Dendritic cell treated with granulocyte-macrophage colony-stimulating factor and Interleukin-4, amounts not matched to agents 40 ng/mL and 50 ng/mL, for 4 days (primary cell): Measurements from ENCODE around the gene ADAD2.
"Not testable (repeated sequence)": the region's sequence is repeated elsewhere in the genome, so short reads cannot be mapped to it uniquely, and the experiment has no call there.

Experiments
- H3K27ac Mint-ChIP-seq: one replicate; pipeline ENCODE4 v1.8.0; 2022; ENCODE audit warnings: mild to moderate bottlenecking, mixed read lengths
- H3K27me3 Mint-ChIP-seq: one replicate; pipeline ENCODE4 v1.8.0; 2022; ENCODE audit warnings: mild to moderate bottlenecking, mixed read lengths
- H3K36me3 Mint-ChIP-seq: one replicate; pipeline ENCODE4 v1.8.0; 2022; ENCODE audit warnings: low read depth, mixed read lengths
- H3K4me1 Mint-ChIP-seq: one replicate; pipeline ENCODE4 v1.8.0; 2022; ENCODE audit warnings: low read depth, mixed read lengths
- H3K4me3 Mint-ChIP-seq: one replicate; pipeline ENCODE4 v1.8.0; 2022; ENCODE audit warnings: mild to moderate bottlenecking, moderate library complexity, mixed read lengths
- H3K9me3 Mint-ChIP-seq: one replicate; pipeline ENCODE4 v1.8.0; 2022; ENCODE audit warnings: mixed read lengths
- intact Hi-C: fragments of 100-400 bp; cut with micrococcal nuclease; formaldehyde crosslinking; loops from one replicate; pipeline ENCODE4 v1.15.0; 2022

Gene ADAD2

DNA sequence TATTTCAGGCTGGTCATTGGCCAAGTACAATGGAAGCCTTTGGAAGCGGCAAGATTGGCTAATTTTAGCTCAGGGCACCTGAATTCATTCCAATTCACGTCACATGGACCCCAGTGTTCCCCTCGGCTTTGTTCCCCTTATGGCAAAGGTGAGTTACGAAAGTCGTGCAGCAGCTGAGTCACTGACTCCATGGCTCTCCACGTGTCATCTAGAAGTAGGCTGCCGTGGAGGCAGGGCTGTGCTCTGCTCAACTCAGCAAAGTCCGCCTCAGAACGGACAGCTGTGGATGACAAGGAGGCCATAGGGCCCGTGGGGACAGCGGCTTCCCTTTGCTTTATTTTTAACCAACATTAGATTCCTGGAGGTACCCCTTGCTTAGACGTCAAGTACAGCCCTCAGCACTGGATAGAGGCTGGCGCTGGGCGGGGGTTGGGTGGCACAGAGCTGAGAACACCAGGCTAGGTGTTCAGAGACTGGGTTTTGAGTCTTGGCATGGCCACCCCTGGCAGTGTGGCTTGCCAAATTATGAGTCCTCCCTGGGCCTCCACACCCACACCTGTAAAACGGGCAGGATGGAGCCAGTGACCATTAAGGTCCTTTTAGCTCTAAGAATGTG, 23.6 kb downstream of the ADAD2 start:
- Mint-ChIP-seq H3K27me3 (peaks cover 4% of the 10 kb centered on the region), H3K4me3 (no peak overlapping the region)
- intact Hi-C loops = no loop called here

DNA sequence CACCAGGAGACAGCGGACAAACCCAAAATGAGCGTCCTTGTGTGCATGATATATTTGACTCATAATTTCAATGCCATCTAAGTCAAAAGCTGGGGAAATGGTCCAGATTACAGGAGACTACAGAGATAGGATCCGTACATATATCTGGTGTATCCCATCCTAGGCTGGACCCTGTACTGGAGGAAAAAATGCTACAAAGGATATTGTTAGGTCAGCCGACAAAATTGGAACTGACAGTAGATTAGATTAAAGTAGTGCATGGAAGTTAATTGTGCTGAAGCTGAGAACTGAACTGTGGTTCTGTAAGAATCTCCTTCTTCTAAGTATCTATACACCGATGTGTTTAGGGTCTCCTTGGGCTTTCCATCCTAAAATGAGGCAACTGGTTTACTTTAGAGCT, 24.6 kb downstream of the ADAD2 start:
- no peak overlapping the region for H3K27ac Mint-ChIP-seq
- H3K4me3 Mint-ChIP-seq = no peak overlapping the region
- intact Hi-C loops = no loop called here
- no peaks in the 10 kb centered on the region for H3K36me3 Mint-ChIP-seq
- H3K9me3 Mint-ChIP-seq = no peaks in the 10 kb centered on the region
- H3K4me1 Mint-ChIP-seq = no peaks in the 10 kb centered on the region
- H3K27me3 Mint-ChIP-seq = peaks cover 4% of the 10 kb centered on the region

More for the DNA sequence above, 23.6 kb downstream of the ADAD2 start:
- H3K9me3 Mint-ChIP-seq = no peaks in the 10 kb centered on the region
- no peak overlapping the region for H3K27ac Mint-ChIP-seq
- H3K4me1 Mint-ChIP-seq = no peaks in the 10 kb centered on the region
- H3K36me3 Mint-ChIP-seq = no peaks in the 10 kb centered on the region

DNA sequence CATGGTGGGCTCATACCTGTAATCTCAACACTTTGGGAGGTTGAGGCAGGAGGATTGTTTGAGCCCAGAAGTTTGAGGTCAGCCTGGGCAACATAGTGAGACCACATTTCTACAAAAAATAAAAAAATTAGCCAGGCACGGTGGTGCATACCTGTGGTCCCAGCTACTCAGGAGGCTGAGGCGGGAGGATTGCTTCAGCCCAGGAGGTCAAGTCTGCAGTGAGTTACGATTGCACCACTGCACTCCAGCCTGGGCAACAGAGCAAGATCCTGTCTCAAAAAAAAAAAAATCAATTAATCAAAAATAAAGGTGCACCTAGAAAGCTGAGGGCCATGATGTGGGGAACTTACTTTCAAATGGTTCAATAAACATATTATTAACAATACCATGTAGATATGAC, 25.2 kb downstream of the ADAD2 start:
- H3K36me3 Mint-ChIP-seq, H3K4me3 Mint-ChIP-seq, H3K27me3 Mint-ChIP-seq, H3K9me3 Mint-ChIP-seq, H3K4me1 Mint-ChIP-seq, intact Hi-C loops, H3K27ac Mint-ChIP-seq: not testable (repeated sequence)

DNA sequence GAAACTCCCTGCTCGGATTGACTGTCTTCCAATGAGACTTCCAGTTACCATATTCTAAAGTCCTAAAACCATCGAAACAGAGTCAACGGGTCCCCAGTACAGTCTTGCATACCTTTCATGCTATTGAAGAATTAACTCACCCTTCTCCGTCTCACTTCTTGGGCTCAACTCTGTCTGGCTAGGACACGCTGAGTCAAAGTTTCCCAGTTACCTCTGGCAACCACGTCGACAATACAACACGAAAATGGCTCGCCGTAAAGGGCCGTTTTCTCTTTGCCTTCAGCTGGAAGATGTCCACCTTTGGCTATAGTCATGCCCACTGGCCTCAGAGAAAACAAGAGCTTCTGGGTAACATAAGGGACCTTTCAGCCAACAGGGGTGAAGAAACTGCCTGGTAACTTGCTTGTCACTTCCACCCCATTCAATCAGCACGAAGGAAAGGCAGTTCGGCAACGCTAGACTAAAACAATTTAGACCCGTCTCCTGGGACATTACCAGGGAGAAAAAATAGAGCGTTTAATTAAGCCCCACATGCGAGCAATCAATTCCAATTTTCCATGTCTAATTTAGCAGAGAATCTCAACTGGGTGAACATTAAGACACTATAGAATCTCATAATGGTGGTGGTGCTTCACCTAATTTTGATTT, 27.3 kb downstream of the ADAD2 start:
- H3K27ac Mint-ChIP-seq = no peak overlapping the region
- H3K4me1 Mint-ChIP-seq = no peaks in the 10 kb centered on the region
- H3K4me3 Mint-ChIP-seq = no peak overlapping the region
- no peaks in the 10 kb centered on the region for H3K9me3 Mint-ChIP-seq
- intact Hi-C loops = no loop called here
- peaks cover 1% of the 10 kb centered on the region for H3K27me3 Mint-ChIP-seq
- no peaks in the 10 kb centered on the region for H3K36me3 Mint-ChIP-seq

DNA sequence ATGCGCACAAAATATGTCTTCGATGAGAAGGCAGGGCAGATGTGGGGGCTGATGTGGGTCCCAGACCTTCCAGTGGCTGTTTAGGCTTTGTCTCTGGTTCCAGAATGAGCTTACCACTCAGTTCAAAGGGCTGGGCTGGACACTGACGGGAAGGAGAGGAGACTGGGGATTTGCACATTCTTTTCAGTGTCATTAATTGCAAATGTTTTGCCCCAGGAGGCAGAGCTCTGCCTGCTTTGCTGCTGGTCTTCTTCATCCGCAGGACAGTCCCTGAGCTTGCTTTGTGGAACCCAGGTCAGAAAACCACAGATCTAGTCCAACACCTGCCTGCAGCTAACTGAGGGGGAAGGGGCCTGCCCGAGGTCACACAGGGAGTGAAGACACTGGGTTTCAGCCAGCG, 28.0 kb downstream of the ADAD2 start:
- Mint-ChIP-seq H3K27ac (no peak overlapping the region), H3K4me3 (no peak overlapping the region), H3K9me3 (no peaks in the 10 kb centered on the region), H3K4me1 (no peaks in the 10 kb centered on the region), H3K27me3 (peaks cover 1% of the 10 kb centered on the region), H3K36me3 (no peaks in the 10 kb centered on the region)
- intact Hi-C loops = no loop called here

DNA sequence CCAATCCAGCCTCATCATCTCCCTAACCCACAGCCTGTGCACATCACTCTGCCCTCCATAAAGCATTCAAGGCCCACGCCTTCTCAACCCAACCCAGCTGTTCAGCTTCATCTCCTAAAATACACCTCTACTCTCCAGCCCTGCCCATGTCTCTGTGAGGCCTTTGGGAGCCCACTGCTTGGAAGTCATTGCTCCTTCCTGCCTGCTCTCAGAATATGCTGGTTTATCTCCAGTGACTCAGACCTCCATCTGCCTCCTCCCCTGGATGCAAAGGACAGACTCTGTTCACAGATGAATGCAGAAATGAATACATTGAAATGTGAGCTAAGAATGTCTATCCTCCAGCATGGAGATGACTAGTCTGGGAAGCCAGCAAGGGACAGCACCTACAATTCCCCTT, 29.9 kb downstream of the ADAD2 start:
- peaks cover 5% of the 10 kb centered on the region for H3K27me3 Mint-ChIP-seq
- H3K9me3 Mint-ChIP-seq = no peaks in the 10 kb centered on the region
- H3K4me1 Mint-ChIP-seq = no peaks in the 10 kb centered on the region
- no peaks in the 10 kb centered on the region for H3K36me3 Mint-ChIP-seq
- intact Hi-C loops = no loop called here
- no peak overlapping the region for H3K4me3 Mint-ChIP-seq
- no peak overlapping the region for H3K27ac Mint-ChIP-seq

DNA sequence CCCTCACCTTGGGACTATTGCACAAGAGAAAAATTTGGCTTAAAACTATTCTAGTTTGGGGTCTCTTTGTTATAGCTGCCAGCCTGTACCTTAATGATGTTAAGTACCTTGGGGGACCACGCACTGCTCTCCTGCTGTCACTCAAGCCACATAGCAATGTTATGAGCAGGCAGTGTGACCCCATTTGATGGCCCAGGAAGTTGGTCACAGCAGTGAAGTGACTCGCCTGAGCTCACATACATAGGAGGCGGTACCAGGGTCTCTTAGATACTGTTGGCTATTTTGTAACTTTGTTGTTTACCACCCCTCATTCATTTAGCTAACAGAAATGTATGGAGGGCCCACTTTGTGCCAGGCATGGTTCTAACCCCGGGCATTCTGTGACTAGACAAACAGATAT, 32.5 kb downstream of the ADAD2 start:
- H3K4me3 Mint-ChIP-seq = no peak overlapping the region

DNA sequence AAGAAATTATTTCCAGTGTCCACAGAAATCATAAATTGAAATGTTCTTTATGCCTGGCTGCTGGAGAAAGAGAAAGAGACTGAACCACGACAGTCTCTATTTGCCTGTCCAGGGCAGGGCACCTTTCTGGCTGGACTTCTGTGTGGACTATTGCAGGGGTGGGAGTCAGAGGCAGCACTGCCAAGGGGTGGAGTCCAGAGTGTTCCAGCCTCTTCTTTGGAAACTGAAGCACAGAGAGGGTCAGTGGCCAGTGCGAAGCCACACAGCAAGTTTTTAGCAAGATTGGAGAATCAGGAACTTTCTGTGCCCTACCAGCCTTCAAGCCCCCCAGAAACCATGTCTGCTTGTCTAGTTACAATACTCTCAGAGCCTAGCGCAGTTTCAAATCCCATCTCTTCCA, 33.6 kb downstream of the ADAD2 start:
- Mint-ChIP-seq H3K27me3 (peaks cover 24% of the 10 kb centered on the region), H3K27ac (no peak overlapping the region), H3K9me3 (no peaks in the 10 kb centered on the region), H3K4me3 (no peak overlapping the region), H3K4me1 (peaks cover 13% of the 10 kb centered on the region), H3K36me3 (no peaks in the 10 kb centered on the region)
- intact Hi-C loops = no loop called here

More for the DNA sequence above, 32.5 kb downstream of the ADAD2 start:
- no peaks in the 10 kb centered on the region for H3K36me3 Mint-ChIP-seq
- H3K9me3 Mint-ChIP-seq = no peaks in the 10 kb centered on the region
- peaks cover 9% of the 10 kb centered on the region for H3K4me1 Mint-ChIP-seq
- intact Hi-C loops = no loop called here
- H3K27ac Mint-ChIP-seq = no peak overlapping the region
- peaks cover 17% of the 10 kb centered on the region for H3K27me3 Mint-ChIP-seq

DNA sequence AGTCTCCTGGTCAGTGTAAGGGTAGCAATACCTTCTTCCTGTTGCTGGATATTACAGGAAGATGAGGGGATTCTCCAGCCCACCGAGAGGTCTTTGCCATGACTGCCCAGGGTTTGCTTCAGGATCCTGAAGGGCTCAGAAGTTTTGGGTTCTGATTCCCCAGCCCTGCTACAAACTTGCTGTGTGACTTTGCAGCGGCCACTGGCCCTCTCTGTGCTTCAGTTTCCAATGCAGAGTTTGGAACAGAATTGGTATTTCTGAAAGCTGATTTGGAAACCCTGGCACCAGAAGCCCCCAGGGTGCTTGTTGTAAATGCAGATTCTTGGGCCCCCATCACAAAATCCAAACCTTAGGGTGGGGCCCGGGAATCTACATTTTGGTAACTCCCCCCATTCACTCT, 34.2 kb downstream of the ADAD2 start:
- intact Hi-C loops = no loop called here
- no peaks in the 10 kb centered on the region for H3K36me3 Mint-ChIP-seq
- H3K27me3 Mint-ChIP-seq = peaks cover 25% of the 10 kb centered on the region
- H3K4me1 Mint-ChIP-seq = peaks cover 13% of the 10 kb centered on the region
- no peak overlapping the region for H3K4me3 Mint-ChIP-seq
- no peaks in the 10 kb centered on the region for H3K9me3 Mint-ChIP-seq
- H3K27ac Mint-ChIP-seq = no peak overlapping the region

DNA sequence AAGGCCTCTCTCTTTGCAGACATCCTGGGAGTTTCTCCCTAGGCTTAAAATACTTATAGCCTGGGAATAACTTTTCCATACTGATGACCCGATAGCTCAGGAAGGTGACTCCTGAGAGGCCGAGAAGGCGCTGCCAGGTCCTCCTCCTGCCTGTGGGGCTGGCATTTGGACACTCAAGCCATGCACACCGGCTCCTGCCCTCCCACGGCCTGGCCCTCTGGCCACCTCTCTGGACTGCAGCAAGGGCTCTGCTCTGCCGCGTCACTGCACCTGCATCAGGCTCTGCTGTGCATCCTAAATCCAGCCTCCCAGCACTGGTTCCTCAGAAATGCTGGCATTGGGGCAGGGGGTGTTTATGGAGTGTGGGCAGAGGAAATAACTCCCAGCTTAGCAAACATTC, 34.6 kb downstream of the ADAD2 start:
- Mint-ChIP-seq H3K4me3 (no peak overlapping the region), H3K27ac (no peak overlapping the region), H3K27me3 (peaks cover 27% of the 10 kb centered on the region), H3K9me3 (no peaks in the 10 kb centered on the region), H3K36me3 (no peaks in the 10 kb centered on the region), H3K4me1 (peaks cover 13% of the 10 kb centered on the region)
- intact Hi-C loops = no loop called here

DNA sequence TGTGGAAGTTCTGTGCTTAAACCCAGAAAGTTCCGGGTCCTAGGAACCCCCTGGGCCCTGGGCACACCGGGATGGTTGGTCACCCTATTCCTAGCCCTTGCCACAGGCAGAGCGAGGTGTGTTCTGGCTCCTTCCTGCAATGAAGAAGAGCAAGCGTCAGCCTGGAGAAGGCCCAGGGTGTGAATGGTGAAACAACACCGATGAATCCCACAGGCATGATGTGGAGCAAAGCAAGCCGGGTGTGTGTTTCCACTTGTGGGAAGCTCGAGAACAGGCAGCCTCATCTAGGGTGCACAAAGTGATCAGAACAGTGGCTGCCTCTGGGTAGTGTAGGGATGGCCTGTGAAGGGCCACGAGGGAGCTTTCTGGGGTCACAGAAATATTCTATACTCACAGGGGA, 35.1 kb downstream of the ADAD2 start:
- no peak overlapping the region for H3K4me3 Mint-ChIP-seq
- no peak overlapping the region for H3K27ac Mint-ChIP-seq
- intact Hi-C loops = no loop called here
- H3K36me3 Mint-ChIP-seq = no peaks in the 10 kb centered on the region
- no peaks in the 10 kb centered on the region for H3K9me3 Mint-ChIP-seq
- peaks cover 13% of the 10 kb centered on the region for H3K4me1 Mint-ChIP-seq
- peaks cover 30% of the 10 kb centered on the region for H3K27me3 Mint-ChIP-seq

DNA sequence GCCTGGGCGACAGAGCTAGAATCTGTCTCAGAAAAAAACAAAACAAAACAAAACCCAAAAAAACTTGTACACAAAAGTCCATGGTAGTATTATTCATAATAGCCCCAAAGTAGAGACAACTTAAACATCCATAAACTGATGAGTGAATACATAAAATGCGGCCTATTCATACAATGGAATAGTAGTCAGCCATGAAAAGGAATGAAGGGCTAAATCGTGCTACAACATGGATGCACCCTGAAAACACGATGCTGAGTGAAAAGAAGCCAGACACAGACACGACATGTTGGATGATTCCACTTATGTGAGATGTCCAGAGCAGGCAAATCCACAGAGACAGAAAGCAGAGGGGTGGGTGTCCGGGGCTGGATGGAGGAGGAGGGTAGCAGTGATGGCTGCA, 36.6 kb downstream of the ADAD2 start:
- Mint-ChIP-seq H3K4me1 (peaks cover 13% of the 10 kb centered on the region), H3K36me3 (no peaks in the 10 kb centered on the region), H3K27me3 (peaks cover 36% of the 10 kb centered on the region), H3K27ac (no peak overlapping the region), H3K4me3 (no peak overlapping the region), H3K9me3 (no peaks in the 10 kb centered on the region)
- intact Hi-C loops = no loop called here

DNA sequence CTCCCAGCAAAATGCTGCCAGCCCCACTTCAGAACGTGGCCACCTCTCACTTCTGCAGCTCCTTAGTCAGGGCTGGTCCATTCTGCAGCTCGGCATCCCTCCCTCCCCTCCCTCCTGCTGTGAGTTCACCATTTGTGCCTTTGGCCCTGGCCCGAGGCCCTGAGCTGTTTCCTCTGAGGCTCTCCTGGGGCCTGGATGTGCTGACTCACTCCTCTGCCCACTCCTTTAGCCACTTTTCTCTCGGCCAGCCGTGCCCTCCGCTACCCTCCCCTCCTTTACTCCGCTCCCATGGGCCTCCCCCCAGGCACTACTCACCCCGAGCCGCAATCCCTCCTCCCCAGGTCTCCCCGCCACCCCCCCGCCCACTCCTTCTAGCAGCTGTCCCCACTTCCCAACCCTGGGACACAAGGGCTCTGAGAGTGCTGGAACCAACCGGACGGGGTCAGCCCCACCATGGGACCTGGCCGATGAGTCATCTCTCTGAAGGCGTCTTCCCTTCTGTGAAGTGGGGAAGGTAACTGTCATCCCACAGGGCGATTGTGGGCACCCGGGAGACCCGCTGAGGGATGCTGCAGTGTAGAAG, 37.4 kb downstream of the ADAD2 start:
- peaks cover 37% of the 10 kb centered on the region for H3K27me3 Mint-ChIP-seq
- no peaks in the 10 kb centered on the region for H3K36me3 Mint-ChIP-seq
- no peak overlapping the region for H3K4me3 Mint-ChIP-seq
- no peak overlapping the region for H3K27ac Mint-ChIP-seq
- intact Hi-C loops = no loop called here
- H3K9me3 Mint-ChIP-seq = no peaks in the 10 kb centered on the region
- H3K4me1 Mint-ChIP-seq = peaks cover 13% of the 10 kb centered on the region

DNA sequence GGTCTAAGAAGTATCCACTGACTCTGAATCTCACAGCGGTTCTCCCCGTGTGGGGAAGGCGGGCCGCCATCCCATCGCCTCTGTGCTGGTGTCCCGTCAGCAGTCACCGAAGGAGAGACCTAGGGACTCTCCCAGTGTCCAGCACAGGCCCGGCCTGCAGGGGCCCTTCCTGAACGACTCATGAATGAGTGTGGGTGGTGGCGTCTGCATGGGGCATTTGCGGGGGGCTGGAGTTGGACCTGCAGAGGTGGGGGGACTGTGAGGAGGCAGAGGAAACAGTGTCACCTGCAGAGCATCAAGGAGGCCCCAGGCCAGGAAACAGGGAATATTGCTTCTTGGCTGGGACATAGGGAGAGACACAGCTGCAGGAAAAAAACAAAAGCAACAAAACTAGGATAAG, 38.5 kb downstream of the ADAD2 start:
- Mint-ChIP-seq H3K9me3 (no peaks in the 10 kb centered on the region), H3K27ac (no peak overlapping the region)

DNA sequence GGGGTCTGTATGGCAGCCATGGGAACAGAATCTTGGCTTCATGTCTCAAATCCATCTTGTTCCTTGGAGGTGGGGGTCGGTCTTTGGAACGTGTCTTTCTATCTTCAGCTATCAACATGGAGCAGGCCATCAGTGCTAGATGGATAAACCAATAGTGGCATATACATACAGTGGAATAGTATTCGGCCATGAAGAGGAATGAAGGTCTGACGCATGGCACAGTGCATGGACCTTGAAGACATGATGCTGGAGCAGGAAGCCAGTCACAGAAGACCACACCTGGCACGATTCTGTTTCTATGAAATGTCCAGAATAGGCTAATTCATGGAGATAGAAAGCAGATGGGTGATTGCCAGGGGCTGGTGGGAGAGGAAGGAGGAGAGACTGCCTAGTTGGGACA, 41.1 kb downstream of the ADAD2 start:
- peaks cover 13% of the 10 kb centered on the region for H3K4me1 Mint-ChIP-seq
- H3K4me3 Mint-ChIP-seq = no peak overlapping the region
- no peak overlapping the region for H3K27ac Mint-ChIP-seq
- intact Hi-C loops = no loop called here
- no peaks in the 10 kb centered on the region for H3K36me3 Mint-ChIP-seq
- H3K27me3 Mint-ChIP-seq = peaks cover 45% of the 10 kb centered on the region
- no peaks in the 10 kb centered on the region for H3K9me3 Mint-ChIP-seq

More for the DNA sequence above, 38.5 kb downstream of the ADAD2 start:
- Mint-ChIP-seq H3K4me1 (peaks cover 13% of the 10 kb centered on the region), H3K27me3 (peaks cover 42% of the 10 kb centered on the region), H3K4me3 (no peak overlapping the region), H3K36me3 (no peaks in the 10 kb centered on the region)
- intact Hi-C loops = no loop called here
